C4-2B (cell line): ENCODE data around the gene PON3.

Experiments used
- ZFX ChIP-seq: fragments of 450-650 bp; IDR thresholded peaks from 2 replicates; pipeline ENCODE4 v1.6.1; 2017
- TF ChIP-seq, protein P1 (sequence below): fragments of 450-650 bp; conservative IDR thresholded peaks from 2 replicates; pipeline ENCODE4 v1.5.1; 2017; ENCODE audit warnings: mild to moderate bottlenecking

DNA sequence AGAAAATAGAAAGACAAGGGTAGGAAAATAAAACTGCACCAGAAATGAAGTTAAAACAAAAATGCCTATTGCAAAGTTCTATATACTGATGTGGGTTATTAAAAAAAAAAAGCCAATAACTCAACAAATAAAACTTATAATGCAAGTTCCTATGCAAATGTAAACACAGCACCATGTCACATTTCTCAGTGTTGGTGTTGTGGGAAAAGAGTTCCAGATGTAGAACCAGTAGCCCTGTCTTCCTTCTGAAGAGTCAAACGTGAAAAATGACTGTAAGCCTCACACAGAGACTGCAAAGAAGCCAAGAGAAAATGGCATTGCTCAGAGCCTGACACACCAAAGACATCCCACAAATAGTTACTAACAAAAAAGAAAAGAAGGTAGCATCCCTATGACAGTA, 28.5 kb upstream of the PON3 start:
- TF ChIP-seq ZFX = no peak
- TF ChIP-seq, protein P1, sequence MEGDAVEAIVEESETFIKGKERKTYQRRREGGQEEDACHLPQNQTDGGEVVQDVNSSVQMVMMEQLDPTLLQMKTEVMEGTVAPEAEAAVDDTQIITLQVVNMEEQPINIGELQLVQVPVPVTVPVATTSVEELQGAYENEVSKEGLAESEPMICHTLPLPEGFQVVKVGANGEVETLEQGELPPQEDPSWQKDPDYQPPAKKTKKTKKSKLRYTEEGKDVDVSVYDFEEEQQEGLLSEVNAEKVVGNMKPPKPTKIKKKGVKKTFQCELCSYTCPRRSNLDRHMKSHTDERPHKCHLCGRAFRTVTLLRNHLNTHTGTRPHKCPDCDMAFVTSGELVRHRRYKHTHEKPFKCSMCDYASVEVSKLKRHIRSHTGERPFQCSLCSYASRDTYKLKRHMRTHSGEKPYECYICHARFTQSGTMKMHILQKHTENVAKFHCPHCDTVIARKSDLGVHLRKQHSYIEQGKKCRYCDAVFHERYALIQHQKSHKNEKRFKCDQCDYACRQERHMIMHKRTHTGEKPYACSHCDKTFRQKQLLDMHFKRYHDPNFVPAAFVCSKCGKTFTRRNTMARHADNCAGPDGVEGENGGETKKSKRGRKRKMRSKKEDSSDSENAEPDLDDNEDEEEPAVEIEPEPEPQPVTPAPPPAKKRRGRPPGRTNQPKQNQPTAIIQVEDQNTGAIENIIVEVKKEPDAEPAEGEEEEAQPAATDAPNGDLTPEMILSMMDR = no peak
